ENCODE results near the gene ZNF8.
A peak's percentile ranks its signal among the peaks of the same experiment; 100 is the strongest.
"Not testable (repeated sequence)": the region's sequence is repeated elsewhere in the genome, so short reads cannot be mapped to it uniquely, and the experiment has no call there.

Gene ZNF8

GRCh38 chr19:58278541-58279041, at the start of gene ZNF8:
TSS of gene ZNF8 (plus strand) at chr19:58278955. CDS start at chr19:58279082, 127 bp downstream.
- peak; percentile 96 for DNase-seq (ENCODE audit: low read depth)
- peak within 1 kb of the TSS; percentile 82 for H3K4me3 ChIP-seq (ENCODE audit: low read depth, low read length)
- TF ChIP-seq CTCF (IDR thresholded peaks at IDR 0.05; ENCODE audit: low read depth, low read length, missing control alignments): no peak

- TF ChIP-seq CTCF (IDR thresholded peaks at IDR 0.05; ENCODE audit: low read depth, low read length, missing control alignments): peak; percentile 57
- H3K4me3 ChIP-seq (ENCODE audit: low read depth, low read length): peak overlapping the region; percentile 87
- peak; percentile 12 for DNase-seq (ENCODE audit: low read depth)
Observed at GRCh38 chr19:58229255-58229639, 49.5 kb upstream of the ZNF8 start.

GRCh38 chr19:58237324-58237723, 41.4 kb upstream of the ZNF8 start:
- H3K4me3 ChIP-seq (ENCODE audit: low read depth, low read length): no peak overlapping the region
- no peak for DNase-seq (ENCODE audit: low read depth)
- TF ChIP-seq CTCF (IDR thresholded peaks at IDR 0.05; ENCODE audit: low read depth, low read length, missing control alignments): no peak

GRCh38 chr19:58243351-58243750, 35.4 kb upstream of the ZNF8 start:
- no peak overlapping the region for H3K4me3 ChIP-seq (ENCODE audit: low read depth, low read length)
- no peak for DNase-seq (ENCODE audit: low read depth)
- TF ChIP-seq CTCF (IDR thresholded peaks at IDR 0.05; ENCODE audit: low read depth, low read length, missing control alignments): no peak

- no peak for DNase-seq (ENCODE audit: low read depth)
- no peak overlapping the region for H3K4me3 ChIP-seq (ENCODE audit: low read depth, low read length)
- no peak for TF ChIP-seq CTCF (IDR thresholded peaks at IDR 0.05; ENCODE audit: low read depth, low read length, missing control alignments)
Observed at GRCh38 chr19:58248886-58249285, 29.9 kb upstream of the ZNF8 start.

GRCh38 chr19:58252102-58252685, 26.6 kb upstream of the ZNF8 start:
- H3K4me3 ChIP-seq (ENCODE audit: low read depth, low read length): no peak overlapping the region
- DNase-seq (ENCODE audit: low read depth): no peak
- no peak for TF ChIP-seq CTCF (IDR thresholded peaks at IDR 0.05; ENCODE audit: low read depth, low read length, missing control alignments)

- H3K4me3 ChIP-seq (ENCODE audit: low read depth, low read length); DNase-seq (ENCODE audit: low read depth): not testable (repeated sequence)
Observed at GRCh38 chr19:58258259-58258658, 20.5 kb upstream of the ZNF8 start.
